K562 (cell line): ENCODE results near the gene TNFAIP8L1. TPM values are rescaled to one million over a fixed set of nuclear protein-coding genes. Genes with fewer than 3 reads are reported as not detected.
A peak's percentile ranks its signal among the peaks of the same experiment; 100 is the strongest.

ENCODE experiments used
- ATF3 ChIP-seq, 2 experiments: fragments of 450-650 bp in 1 of 2; sonication (generic) in 1 of 2; formaldehyde crosslinking in 1 of 2; IDR thresholded peaks in 1 of 2; conservative IDR thresholded peaks in 1 of 2; 2 replicates each; pipeline versions ENCODE4 v1.6.1 to v1.8.1; 2016 to 2023; ENCODE audit warnings: mild to moderate bottlenecking in 2 of 2, moderate library complexity in 2 of 2, inconsistent platforms in 1 of 2, missing genetic modification reagents in 1 of 2
- CEBPG ChIP-seq, 3 experiments: fragments of 200-800 bp in 1 of 3; sonication (Bioruptor generic) in 1 of 3; sonication (generic) in 1 of 3; formaldehyde crosslinking in 1 of 3; IDR thresholded peaks in 2 of 3; conservative IDR thresholded peaks in 1 of 3; 2 replicates each; pipeline versions ENCODE4 v1.6.1 to v1.8.0; 2016 to 2022; ENCODE audit warnings: missing compliant biosample characterization in 2 of 3, missing genetic modification characterization in 2 of 3, mild to moderate bottlenecking in 1 of 3, missing genetic modification reagents in 1 of 3
- CREM ChIP-seq: IDR thresholded peaks from 2 replicates; pipeline ENCODE4 v1.6.1; 2014; ENCODE audit warnings: antibody characterized with exemption, low read depth
- CSDE1 ChIP-seq, 2 experiments: fragments of 450-650 bp; IDR thresholded peaks; 2 replicates each; pipeline ENCODE4 v1.6.1; 2016; ENCODE audit warnings: mild to moderate bottlenecking in 1 of 2
- JUND ChIP-seq, 2 experiments: IDR thresholded peaks; 2 replicates in 1 of 2; 3 replicates in 1 of 2; pipeline ENCODE4 v1.6.1; 2011; ENCODE audit warnings: borderline replicate concordance in 2 of 2, low read depth in 2 of 2, low read length in 2 of 2, improper control_type of control experiment in 1 of 2, missing biosample characterization in 1 of 2, missing genetic modification characterization in 1 of 2, missing genetic modification reagents in 1 of 2
- LCOR ChIP-seq: sonication (generic); formaldehyde crosslinking; IDR thresholded peaks from 2 replicates; pipeline ENCODE4 v1.8.0; 2022; ENCODE audit warnings: mild to moderate bottlenecking, missing genetic modification reagents
- MAZ ChIP-seq, 2 experiments: fragments of 450-650 bp in 1 of 2; sonication (generic) in 1 of 2; formaldehyde crosslinking; IDR thresholded peaks in 1 of 2; conservative IDR thresholded peaks in 1 of 2; 2 replicates each; pipeline versions ENCODE4 v1.4.0 to v1.5.0; 2020; ENCODE audit warnings: mild to moderate bottlenecking in 1 of 2, missing genetic modification reagents in 1 of 2
- MLLT1 ChIP-seq, 2 experiments: fragments of 450-650 bp; IDR thresholded peaks; 2 replicates each; pipeline ENCODE4 v1.6.1; 2016
- NCOA1 ChIP-seq: fragments of 450-650 bp; IDR thresholded peaks from 2 replicates; pipeline ENCODE4 v1.6.1; 2016; ENCODE audit warnings: low read depth
- NFYB ChIP-seq: IDR thresholded peaks from 2 replicates; pipeline ENCODE4 v1.6.1; 2011; ENCODE audit warnings: mild to moderate bottlenecking, moderate library complexity; ENCODE audit not compliant: insufficient read length; ENCODE audit errors: extremely low read depth
- NR2C1 ChIP-seq, 2 experiments: fragments of 450-650 bp; IDR thresholded peaks; 2 replicates each; pipeline ENCODE4 v1.6.1; 2017; ENCODE audit warnings: mild to moderate bottlenecking in 2 of 2, antibody characterized with exemption in 1 of 2, inconsistent platforms in 1 of 2, missing compliant biosample characterization in 1 of 2, missing genetic modification characterization in 1 of 2
- RHOXF2B ChIP-seq: fragments of 250-450 bp; sonication (Bioruptor Pico); conservative IDR thresholded peaks from 2 replicates; pipeline ENCODE4 v1.5.1; 2021
- ZNF239 ChIP-seq: fragments of 250-450 bp; sonication (Bioruptor Pico); IDR thresholded peaks from 2 replicates; pipeline ENCODE4 v1.4.0; 2020; ENCODE audit warnings: mild to moderate bottlenecking
- ZNF41 ChIP-seq: fragments of 250-450 bp; sonication (Bioruptor Pico); conservative IDR thresholded peaks from 2 replicates; pipeline ENCODE4 v1.4.0; 2020; ENCODE audit warnings: mild to moderate bottlenecking
- polyA plus RNA-seq, 8 experiments: library from polyadenylated mRNA; depleted of rRNA in 4 of 8; stranded (reverse) in 5 of 8; unstranded in 3 of 8; fragments of >200 nt; fragmentation: Nextera tagmentation in 2 of 8; fragmentation: Illumina TruSeq in 1 of 8; extraction: Ambion mirVana in 2 of 8; extraction: Trizol in 1 of 8; gene quantifications; 2 replicates each; pipeline versions ENCODE4 v1.2.1 to v1.2.3, GENCODE V29; 2011 to 2014; ENCODE audit warnings: inconsistent platforms in 1 of 8, missing spikeins in 1 of 8
- total RNA-seq, 7 experiments: library from RNA; depleted of rRNA in 6 of 7; stranded (reverse); fragments of >200 nt in 6 of 7; fragmentation: Illumina TruSeq in 2 of 7; extraction: Trizol in 2 of 7; gene quantifications; 2 replicates each; pipeline versions ENCODE4 v1.2.1 to v1.2.3, GENCODE V29; 2011 to 2021; ENCODE audit warnings: low replicate concordance in 1 of 7
- TF ChIP-seq, protein P1 (sequence below), 3 experiments: IDR thresholded peaks in 2 of 3; conservative IDR thresholded peaks in 1 of 3; 2 replicates each; pipeline ENCODE4 v1.5.1; 2011 to 2012; ENCODE audit warnings: low read length in 3 of 3, mild to moderate bottlenecking in 3 of 3, control low read depth in 2 of 3, improper control_type of control experiment in 1 of 3, inconsistent platforms in 1 of 3, low read depth in 1 of 3, mixed read lengths in 1 of 3, moderate library complexity in 1 of 3; ENCODE audit not compliant: insufficient read depth in 2 of 3
- TF ChIP-seq, protein P2 (sequence below), 2 experiments: fragments of 250-450 bp in 1 of 2; fragments of 450-650 bp in 1 of 2; sonication (Bioruptor Pico) in 1 of 2; IDR thresholded peaks; 2 replicates each; pipeline versions ENCODE4 v1.6.1 to v1.8.0; 2016 to 2021; ENCODE audit warnings: mild to moderate bottlenecking in 2 of 2, moderate library complexity in 2 of 2, missing compliant biosample characterization in 1 of 2, missing genetic modification characterization in 1 of 2
- TF ChIP-seq, protein P3 (sequence below): fragments of 250-450 bp; sonication (Bioruptor Pico); IDR thresholded peaks from 2 replicates; pipeline ENCODE4 v1.8.0; 2022; ENCODE audit warnings: inconsistent platforms

TNFAIP8L1 gene
- total and polyA plus RNA-seq, 9 of the 15 experiments (the other 6 are each of a cell fraction or from before 2014, with no cell fraction given): 0.69 to 9.3 (median 4.9) TPM

GRCh38 chr19:4589579-4590410 lies 49.5 kb upstream of the TNFAIP8L1 start (continued):
- TF ChIP-seq CEBPG (CRISPR knock-in tag; IDR thresholded peaks at IDR 0.05) (no peak), CEBPG (tag; conservative IDR thresholded peaks at IDR 0.05 in 1 of 2, IDR thresholded peaks at IDR 0.05 in 1 of 2) (no peak), RHOXF2B (CRISPR knock-in tag) (no peak), ZNF239 (CRISPR knock-in tag) (no peak), NFYB (no peak), ZNF41 (no peak), MAZ (CRISPR knock-in tag; conservative IDR thresholded peaks at IDR 0.05 in 1 of 2, IDR thresholded peaks at IDR 0.05 in 1 of 2) (0 out of 4 replicates have a peak, but pooled peaks of 1 of the 2 experiments have one; percentile 29), LCOR (CRISPR knock-in tag) (no peak), JUND (IDR thresholded peaks at IDR 0.05; ENCODE audit: borderline replicate concordance, low read depth, low read length) (0 out of 2 replicates have a peak, but pooled peaks have one; percentile 38), JUND (tag; IDR thresholded peaks at IDR 0.05; ENCODE audit: borderline replicate concordance, low read depth, low read length) (no peak; the same call in 2 of the 3 replicates), ATF3 (IDR thresholded peaks at IDR 0.05) (peak; percentile 25; the same call in 1 of the 2 replicates), ATF3 (CRISPR knock-in tag; conservative IDR thresholded peaks at IDR 0.05) (no peak), CSDE1 (IDR thresholded peaks at IDR 0.05) (no peak), NR2C1 (IDR thresholded peaks at IDR 0.05) (0 out of 2 replicates have a peak, but pooled peaks have one; percentile 16), NR2C1 (tag; IDR thresholded peaks at IDR 0.05) (no peak), MLLT1 (IDR thresholded peaks at IDR 0.05) (no peak), CREM (peak; percentile 48; the same call in 1 of the 2 replicates), NCOA1 (no peak)
- TF ChIP-seq, protein P1, sequence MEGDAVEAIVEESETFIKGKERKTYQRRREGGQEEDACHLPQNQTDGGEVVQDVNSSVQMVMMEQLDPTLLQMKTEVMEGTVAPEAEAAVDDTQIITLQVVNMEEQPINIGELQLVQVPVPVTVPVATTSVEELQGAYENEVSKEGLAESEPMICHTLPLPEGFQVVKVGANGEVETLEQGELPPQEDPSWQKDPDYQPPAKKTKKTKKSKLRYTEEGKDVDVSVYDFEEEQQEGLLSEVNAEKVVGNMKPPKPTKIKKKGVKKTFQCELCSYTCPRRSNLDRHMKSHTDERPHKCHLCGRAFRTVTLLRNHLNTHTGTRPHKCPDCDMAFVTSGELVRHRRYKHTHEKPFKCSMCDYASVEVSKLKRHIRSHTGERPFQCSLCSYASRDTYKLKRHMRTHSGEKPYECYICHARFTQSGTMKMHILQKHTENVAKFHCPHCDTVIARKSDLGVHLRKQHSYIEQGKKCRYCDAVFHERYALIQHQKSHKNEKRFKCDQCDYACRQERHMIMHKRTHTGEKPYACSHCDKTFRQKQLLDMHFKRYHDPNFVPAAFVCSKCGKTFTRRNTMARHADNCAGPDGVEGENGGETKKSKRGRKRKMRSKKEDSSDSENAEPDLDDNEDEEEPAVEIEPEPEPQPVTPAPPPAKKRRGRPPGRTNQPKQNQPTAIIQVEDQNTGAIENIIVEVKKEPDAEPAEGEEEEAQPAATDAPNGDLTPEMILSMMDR (IDR thresholded peaks at IDR 0.05 in 2 of 3, conservative IDR thresholded peaks at IDR 0.05 in 1 of 3; ENCODE audit: insufficient read depth in 2 of 3, low read depth in 1 of 3, low read length in 3 of 3): peak; percentile 73 to 77 (median 74)
- TF ChIP-seq, protein P2, sequence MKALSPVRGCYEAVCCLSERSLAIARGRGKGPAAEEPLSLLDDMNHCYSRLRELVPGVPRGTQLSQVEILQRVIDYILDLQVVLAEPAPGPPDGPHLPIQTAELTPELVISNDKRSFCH (CRISPR knock-in tag; IDR thresholded peaks at IDR 0.05): no peak
- TF ChIP-seq, protein P2 (tag; IDR thresholded peaks at IDR 0.05): 0 out of 2 replicates have a peak, but pooled peaks have one; percentile 27
- TF ChIP-seq, protein P3, sequence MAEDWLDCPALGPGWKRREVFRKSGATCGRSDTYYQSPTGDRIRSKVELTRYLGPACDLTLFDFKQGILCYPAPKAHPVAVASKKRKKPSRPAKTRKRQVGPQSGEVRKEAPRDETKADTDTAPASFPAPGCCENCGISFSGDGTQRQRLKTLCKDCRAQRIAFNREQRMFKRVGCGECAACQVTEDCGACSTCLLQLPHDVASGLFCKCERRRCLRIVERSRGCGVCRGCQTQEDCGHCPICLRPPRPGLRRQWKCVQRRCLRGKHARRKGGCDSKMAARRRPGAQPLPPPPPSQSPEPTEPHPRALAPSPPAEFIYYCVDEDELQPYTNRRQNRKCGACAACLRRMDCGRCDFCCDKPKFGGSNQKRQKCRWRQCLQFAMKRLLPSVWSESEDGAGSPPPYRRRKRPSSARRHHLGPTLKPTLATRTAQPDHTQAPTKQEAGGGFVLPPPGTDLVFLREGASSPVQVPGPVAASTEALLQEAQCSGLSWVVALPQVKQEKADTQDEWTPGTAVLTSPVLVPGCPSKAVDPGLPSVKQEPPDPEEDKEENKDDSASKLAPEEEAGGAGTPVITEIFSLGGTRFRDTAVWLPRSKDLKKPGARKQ (CRISPR knock-in tag): no peak
